ELR (cell line): Measurements from ENCODE around the gene ROR1.
A peak's percentile ranks its signal among the peaks of the same experiment; 100 is the strongest.

ENCODE experiments used
- DNase-seq: peaks from one replicate; pipeline ENCODE4 v3.0.0-alpha.2; 2015; ENCODE audit warnings: low read depth

The ROR1 gene

GRCh38 chr1:63884486-63884885 lies 110.7 kb downstream of the ROR1 start:
- no peak for DNase-seq

GRCh38 chr1:63885899-63886298 lies 112.1 kb downstream of the ROR1 start:
- DNase-seq = no peak

- DNase-seq = no peak
These were observed 112.5 kb downstream of the ROR1 start for GRCh38 chr1:63886340-63886739.

GRCh38 chr1:63887809-63888208 lies 114.0 kb downstream of the ROR1 start:
- DNase-seq = no peak

GRCh38 chr1:63888984-63889383 lies 115.2 kb downstream of the ROR1 start:
- peak; percentile 14 for DNase-seq

GRCh38 chr1:63890468-63890867 lies 116.7 kb downstream of the ROR1 start:
- no peak for DNase-seq

GRCh38 chr1:63891060-63891690 lies 117.4 kb downstream of the ROR1 start:
- no peak for DNase-seq

- no peak for DNase-seq
These were observed 119.0 kb downstream of the ROR1 start for GRCh38 chr1:63892632-63893395.

- peak; percentile 14 for DNase-seq
These were observed 120.2 kb downstream of the ROR1 start for GRCh38 chr1:63893976-63894375.

- DNase-seq = no peak
These were observed 120.9 kb downstream of the ROR1 start for GRCh38 chr1:63894627-63895265.

GRCh38 chr1:63896755-63897154 lies 122.9 kb downstream of the ROR1 start:
- DNase-seq = no peak

- no peak for DNase-seq
These were observed 124.8 kb downstream of the ROR1 start for GRCh38 chr1:63898428-63899196.

- no peak for DNase-seq
These were observed 127.3 kb downstream of the ROR1 start for GRCh38 chr1:63901094-63901493.

- peak; percentile 9 for DNase-seq
These were observed 129.2 kb downstream of the ROR1 start for GRCh38 chr1:63902844-63903589.

- no peak for DNase-seq
These were observed 130.3 kb downstream of the ROR1 start for GRCh38 chr1:63903947-63904610.

GRCh38 chr1:63904826-63905225 lies 131.0 kb downstream of the ROR1 start:
- no peak for DNase-seq

- DNase-seq = no peak
These were observed 132.4 kb downstream of the ROR1 start for GRCh38 chr1:63906047-63906704.

- no peak for DNase-seq
These were observed 133.2 kb downstream of the ROR1 start for GRCh38 chr1:63907051-63907450.

- DNase-seq = no peak
These were observed 134.2 kb downstream of the ROR1 start for GRCh38 chr1:63908016-63908415.

- no peak for DNase-seq
These were observed 135.7 kb downstream of the ROR1 start for GRCh38 chr1:63909526-63909925.

- DNase-seq = no peak
These were observed 137.2 kb downstream of the ROR1 start for GRCh38 chr1:63911049-63911448.
